ENCODE data around the gene SPA17.

DNA sequence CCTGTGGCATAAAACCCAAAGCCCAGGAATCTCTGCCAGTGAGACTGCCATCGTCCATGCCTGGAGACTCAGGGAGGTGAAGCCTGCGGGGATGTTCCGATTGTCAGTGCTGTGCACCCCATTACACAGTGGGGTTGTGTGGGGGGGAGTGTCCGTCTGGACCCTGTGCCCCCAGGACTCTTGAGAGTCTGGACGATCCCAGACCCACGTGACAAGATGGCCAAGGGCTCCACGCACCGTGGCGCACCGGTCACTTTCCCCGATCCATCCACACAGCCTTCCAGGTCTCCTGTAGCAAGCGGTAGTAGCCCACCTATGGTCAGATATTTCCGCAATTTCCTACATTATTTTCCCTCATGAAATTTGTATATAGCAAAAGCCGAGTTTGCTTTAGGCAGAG lies 45.1 kb downstream of the SPA17 start:
- TF ChIP-seq, protein P1, sequence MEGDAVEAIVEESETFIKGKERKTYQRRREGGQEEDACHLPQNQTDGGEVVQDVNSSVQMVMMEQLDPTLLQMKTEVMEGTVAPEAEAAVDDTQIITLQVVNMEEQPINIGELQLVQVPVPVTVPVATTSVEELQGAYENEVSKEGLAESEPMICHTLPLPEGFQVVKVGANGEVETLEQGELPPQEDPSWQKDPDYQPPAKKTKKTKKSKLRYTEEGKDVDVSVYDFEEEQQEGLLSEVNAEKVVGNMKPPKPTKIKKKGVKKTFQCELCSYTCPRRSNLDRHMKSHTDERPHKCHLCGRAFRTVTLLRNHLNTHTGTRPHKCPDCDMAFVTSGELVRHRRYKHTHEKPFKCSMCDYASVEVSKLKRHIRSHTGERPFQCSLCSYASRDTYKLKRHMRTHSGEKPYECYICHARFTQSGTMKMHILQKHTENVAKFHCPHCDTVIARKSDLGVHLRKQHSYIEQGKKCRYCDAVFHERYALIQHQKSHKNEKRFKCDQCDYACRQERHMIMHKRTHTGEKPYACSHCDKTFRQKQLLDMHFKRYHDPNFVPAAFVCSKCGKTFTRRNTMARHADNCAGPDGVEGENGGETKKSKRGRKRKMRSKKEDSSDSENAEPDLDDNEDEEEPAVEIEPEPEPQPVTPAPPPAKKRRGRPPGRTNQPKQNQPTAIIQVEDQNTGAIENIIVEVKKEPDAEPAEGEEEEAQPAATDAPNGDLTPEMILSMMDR (IDR thresholded peaks at IDR 0.05) = no peak
- TF ChIP-seq EZH2phosphoT487 (IDR thresholded peaks at IDR 0.05) = no peak
